Kidney epithelial cell (primary cell): ENCODE results near the gene RGS7BP. TPM values are rescaled to one million over a fixed set of nuclear protein-coding genes. Genes with fewer than 3 reads are reported as not detected.

Experiments
- DNase-seq: peaks from one replicate; pipeline ENCODE4 v3.0.0-alpha.2; 2010; ENCODE audit warnings: low read depth
- H3K27me3 ChIP-seq: 2 replicates; pipeline ENCODE4 v1.6.0; 2011; ENCODE audit warnings: low read length; ENCODE audit not compliant: control insufficient read depth, insufficient read depth
- H3K36me3 ChIP-seq: 2 replicates; pipeline ENCODE4 v1.5.1; 2011; ENCODE audit warnings: low read length; ENCODE audit not compliant: control insufficient read depth, insufficient read depth
- H3K4me3 ChIP-seq: 2 replicates; pipeline ENCODE4 v1.5.1; 2011; ENCODE audit warnings: low read depth, mild to moderate bottlenecking, control low read depth, low read length
- CTCF ChIP-seq: IDR thresholded peaks from 2 replicates; pipeline ENCODE4 v1.5.1; 2011; ENCODE audit warnings: mild to moderate bottlenecking, moderate library complexity, low read length, control low read depth, inconsistent platforms; ENCODE audit not compliant: insufficient read depth, poor library complexity, severe bottlenecking
- total RNA-seq: library from RNA; depleted of rRNA; stranded (reverse); fragments of >200 nt; gene quantifications from 2 replicates; pipeline ENCODE4 v1.2.3, GENCODE V29; 2015

The RGS7BP gene
- total RNA-seq, 1 donor from 2014 or later, result not detected

- DNase-seq, result peak; percentile 42
- Histone ChIP-seq H3K27me3 (no peaks in the 10 kb centered on the region), H3K36me3 (no peaks in the 10 kb centered on the region), H3K4me3 (no peak overlapping the region)
- no peak for TF ChIP-seq CTCF
These were observed 60.6 kb downstream of the RGS7BP start for GRCh38 chr5:64566310-64566916.

- TF ChIP-seq CTCF, result no peak
- H3K4me3 ChIP-seq, result no peak overlapping the region
- no peak for DNase-seq
- H3K36me3 ChIP-seq, result no peaks in the 10 kb centered on the region
- no peaks in the 10 kb centered on the region for H3K27me3 ChIP-seq
These were observed 64.0 kb downstream of the RGS7BP start for GRCh38 chr5:64569858-64570257.

GRCh38 chr5:64570395-64570996, 64.7 kb downstream of the RGS7BP start:
- DNase-seq, result no peak
- TF ChIP-seq CTCF, result no peak
- H3K4me3 ChIP-seq, result no peak overlapping the region

GRCh38 chr5:64575561-64575960, 69.7 kb downstream of the RGS7BP start:
- Histone ChIP-seq H3K27me3 (no peaks in the 10 kb centered on the region), H3K36me3 (no peaks in the 10 kb centered on the region), H3K4me3 (no peak overlapping the region)
- DNase-seq, result no peak
- no peak for TF ChIP-seq CTCF

More at GRCh38 chr5:64570395-64570996, 64.7 kb downstream of the RGS7BP start:
- no peaks in the 10 kb centered on the region for H3K36me3 ChIP-seq
- H3K27me3 ChIP-seq, result no peaks in the 10 kb centered on the region

- no peak for DNase-seq
- TF ChIP-seq CTCF, result no peak
- Histone ChIP-seq H3K27me3 (no peaks in the 10 kb centered on the region), H3K36me3 (no peaks in the 10 kb centered on the region), H3K4me3 (no peak overlapping the region)
These were observed 70.4 kb downstream of the RGS7BP start for GRCh38 chr5:64576250-64576649.

GRCh38 chr5:64585646-64586045, 79.8 kb downstream of the RGS7BP start:
- no peak for DNase-seq
- H3K4me3 ChIP-seq, result no peak overlapping the region
- no peaks in the 10 kb centered on the region for H3K27me3 ChIP-seq
- no peak for TF ChIP-seq CTCF
- no peaks in the 10 kb centered on the region for H3K36me3 ChIP-seq
